B cell (primary cell): Measurements from ENCODE around the gene PRELID3B.

Source experiments
- CTCF ChIP-seq: fragments of 200-600 bp; IDR thresholded peaks from one replicate; pipeline ENCODE4 v1.8.0; 2022; ENCODE audit warnings: antibody characterized with exemption, mild to moderate bottlenecking
- EZH2 ChIP-seq: IDR thresholded peaks from 2 replicates; pipeline ENCODE4 v1.6.1; 2012; ENCODE audit warnings: borderline replicate concordance, low read depth, mild to moderate bottlenecking, moderate library complexity, low read length; ENCODE audit not compliant: insufficient read depth, poor library complexity, severe bottlenecking

- TF ChIP-seq CTCF, result no peak
- no peak for TF ChIP-seq EZH2
These were observed 53.4 kb downstream of the PRELID3B start for GRCh38 chr20:58989196-58989595.
